ENCODE results near the gene ACP5.

- TF ChIP-seq, protein P1, sequence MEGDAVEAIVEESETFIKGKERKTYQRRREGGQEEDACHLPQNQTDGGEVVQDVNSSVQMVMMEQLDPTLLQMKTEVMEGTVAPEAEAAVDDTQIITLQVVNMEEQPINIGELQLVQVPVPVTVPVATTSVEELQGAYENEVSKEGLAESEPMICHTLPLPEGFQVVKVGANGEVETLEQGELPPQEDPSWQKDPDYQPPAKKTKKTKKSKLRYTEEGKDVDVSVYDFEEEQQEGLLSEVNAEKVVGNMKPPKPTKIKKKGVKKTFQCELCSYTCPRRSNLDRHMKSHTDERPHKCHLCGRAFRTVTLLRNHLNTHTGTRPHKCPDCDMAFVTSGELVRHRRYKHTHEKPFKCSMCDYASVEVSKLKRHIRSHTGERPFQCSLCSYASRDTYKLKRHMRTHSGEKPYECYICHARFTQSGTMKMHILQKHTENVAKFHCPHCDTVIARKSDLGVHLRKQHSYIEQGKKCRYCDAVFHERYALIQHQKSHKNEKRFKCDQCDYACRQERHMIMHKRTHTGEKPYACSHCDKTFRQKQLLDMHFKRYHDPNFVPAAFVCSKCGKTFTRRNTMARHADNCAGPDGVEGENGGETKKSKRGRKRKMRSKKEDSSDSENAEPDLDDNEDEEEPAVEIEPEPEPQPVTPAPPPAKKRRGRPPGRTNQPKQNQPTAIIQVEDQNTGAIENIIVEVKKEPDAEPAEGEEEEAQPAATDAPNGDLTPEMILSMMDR (IDR thresholded peaks at IDR 0.05; ENCODE audit: insufficient read depth, low read length): no peak
- no peak for TF ChIP-seq SPI1 (IDR thresholded peaks at IDR 0.05; ENCODE audit: borderline replicate concordance, low read depth)
Measured at GRCh38 chr19:11598746-11599145, 21.3 kb upstream of the ACP5 start.

Data from HL-60 (cell line).